GM21381 (cell line): Measurements from ENCODE around the gene VPS26B.
"Not testable (repeated sequence)": the region's sequence is repeated elsewhere in the genome, so short reads cannot be mapped to it uniquely, and the experiment has no call there.

ENCODE experiments used
- ATAC-seq: cut with Tn5 transposase; IDR thresholded peaks from one replicate; pipeline ENCODE4 v1.9.1; 2021; ENCODE audit warnings: mild to moderate bottlenecking, moderate library complexity; ENCODE audit not compliant: unreplicated experiment

The VPS26B gene

GRCh38 chr11:134255184-134255561 lies 30.7 kb downstream of the VPS26B start:
- not testable (repeated sequence) for ATAC-seq

DNA sequence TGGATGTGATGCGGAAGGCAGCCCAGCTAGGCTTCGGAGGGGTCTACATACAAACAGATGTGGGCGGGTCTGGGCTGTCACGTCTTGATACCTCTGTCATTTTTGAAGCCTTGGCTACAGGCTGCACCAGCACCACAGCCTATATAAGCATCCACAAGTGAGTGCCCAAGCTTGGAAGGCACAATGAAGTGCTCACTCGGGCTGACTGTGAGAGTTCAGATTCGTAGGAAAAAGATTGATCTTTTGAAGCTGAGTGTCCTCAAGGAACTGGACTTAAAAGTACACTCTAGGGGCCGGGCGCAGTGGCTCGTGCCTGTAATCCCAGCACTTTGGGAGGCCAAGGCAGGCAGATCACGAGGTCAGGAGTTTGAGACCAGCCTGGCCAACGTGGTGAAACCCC lies 32.6 kb downstream of the VPS26B start:
- no peak for ATAC-seq

- no peak for ATAC-seq
Measured at GRCh38 chr11:134258577-134258976, 34.1 kb downstream of the VPS26B start.

GRCh38 chr11:134260503-134260902 lies 36.0 kb downstream of the VPS26B start:
- ATAC-seq: no peak

GRCh38 chr11:134260983-134261382 lies 36.5 kb downstream of the VPS26B start:
- ATAC-seq: no peak

GRCh38 chr11:134261626-134262488 lies 37.4 kb downstream of the VPS26B start:
- ATAC-seq: no peak

DNA sequence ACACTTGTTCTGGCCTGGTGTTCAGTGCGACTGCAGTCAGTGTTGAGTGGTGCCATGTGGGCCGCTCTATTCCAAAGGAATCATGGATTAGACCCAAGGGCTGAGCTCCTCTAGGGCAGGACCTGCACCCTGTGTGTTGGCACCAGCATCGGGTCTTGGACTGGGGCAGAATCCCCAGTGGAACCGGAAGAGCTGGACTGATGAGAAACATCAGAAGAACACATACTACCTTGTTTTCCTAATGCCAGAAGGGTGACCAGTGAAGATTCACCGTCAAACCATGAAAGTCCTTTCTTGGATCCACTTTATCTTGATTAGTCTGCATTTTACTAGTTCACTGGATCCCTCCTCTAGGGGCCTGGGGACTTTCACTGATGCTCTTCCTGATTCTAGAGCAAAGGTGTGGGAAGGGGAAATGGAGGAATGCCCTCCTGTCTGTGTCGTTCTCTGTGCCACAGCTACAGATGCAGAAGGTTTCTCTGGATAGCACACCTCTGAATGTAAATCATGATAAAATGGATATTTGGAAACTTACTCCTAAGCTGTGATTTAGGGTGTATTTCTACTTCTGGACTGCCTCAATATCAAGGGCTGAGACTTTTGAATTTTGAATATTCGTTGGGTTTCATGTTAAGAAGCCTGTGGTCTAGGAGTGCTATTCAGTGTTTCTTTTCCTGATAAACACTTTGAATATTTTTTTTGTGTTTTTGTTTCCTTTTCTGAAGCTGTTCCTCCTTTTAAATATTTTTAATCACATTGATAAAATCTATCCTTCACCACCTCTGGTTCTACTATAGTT lies 40.7 kb downstream of the VPS26B start:
- ATAC-seq: no peak

DNA sequence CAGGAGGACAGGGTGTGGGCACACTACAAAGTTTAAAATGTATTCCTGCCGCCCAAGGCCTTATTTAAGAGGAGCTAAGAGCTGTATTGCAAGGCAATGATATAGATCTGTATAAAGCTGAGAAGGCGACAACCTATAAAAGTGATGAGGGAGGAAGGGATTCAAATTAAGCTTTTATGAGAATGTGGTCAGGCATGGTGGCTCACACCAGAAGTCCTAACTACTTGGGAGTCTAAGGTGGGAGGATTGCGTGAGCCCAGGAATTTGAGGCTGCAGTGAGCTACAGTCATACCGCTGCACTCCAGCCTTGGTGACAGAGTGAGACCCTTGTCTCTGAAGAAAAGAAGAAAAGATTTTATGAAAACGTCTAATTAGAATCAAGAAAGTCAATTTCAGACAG lies 42.0 kb downstream of the VPS26B start:
- no peak for ATAC-seq

DNA sequence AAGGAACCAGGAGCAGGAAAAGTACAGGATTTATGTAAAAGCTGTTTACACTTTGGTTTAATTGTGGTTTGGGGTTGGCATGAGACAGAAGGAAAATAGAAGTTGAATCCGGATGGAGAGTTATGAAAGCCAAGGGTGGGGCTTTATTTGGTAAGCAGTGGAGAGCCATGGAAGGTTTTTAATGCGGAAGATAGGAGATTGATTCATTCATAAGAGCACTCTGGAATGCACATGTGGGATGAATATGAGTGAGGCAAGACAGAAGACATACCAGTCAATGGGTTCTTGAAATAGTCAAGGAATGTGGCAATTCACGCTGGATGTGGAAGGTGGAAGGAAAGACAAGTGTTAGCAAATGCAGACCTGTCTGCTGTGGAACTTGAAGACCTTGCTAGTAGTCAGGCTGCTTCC lies 42.4 kb downstream of the VPS26B start:
- ATAC-seq: no peak

- ATAC-seq: no peak
Measured at GRCh38 chr11:134267461-134267860, 43.0 kb downstream of the VPS26B start.

DNA sequence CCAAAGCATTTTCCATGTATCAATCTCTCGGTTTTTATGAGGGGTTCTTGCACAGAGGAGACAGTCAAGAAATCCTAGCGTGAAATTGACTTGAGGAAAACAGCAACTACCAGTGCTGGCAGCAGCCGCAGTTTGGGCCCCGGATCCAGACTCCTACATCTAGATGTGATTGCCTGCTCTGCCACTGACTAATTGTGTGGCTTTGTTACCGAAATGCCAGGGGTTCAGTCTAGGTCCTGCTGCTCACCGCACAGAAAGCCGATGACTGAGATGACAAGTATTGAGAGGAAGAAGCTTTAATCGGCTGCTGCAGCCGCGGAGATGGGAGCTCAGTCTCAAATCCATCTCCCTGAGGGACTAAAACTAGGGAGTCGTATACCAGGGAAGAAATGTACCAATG lies 43.5 kb downstream of the VPS26B start:
- ATAC-seq: no peak

DNA sequence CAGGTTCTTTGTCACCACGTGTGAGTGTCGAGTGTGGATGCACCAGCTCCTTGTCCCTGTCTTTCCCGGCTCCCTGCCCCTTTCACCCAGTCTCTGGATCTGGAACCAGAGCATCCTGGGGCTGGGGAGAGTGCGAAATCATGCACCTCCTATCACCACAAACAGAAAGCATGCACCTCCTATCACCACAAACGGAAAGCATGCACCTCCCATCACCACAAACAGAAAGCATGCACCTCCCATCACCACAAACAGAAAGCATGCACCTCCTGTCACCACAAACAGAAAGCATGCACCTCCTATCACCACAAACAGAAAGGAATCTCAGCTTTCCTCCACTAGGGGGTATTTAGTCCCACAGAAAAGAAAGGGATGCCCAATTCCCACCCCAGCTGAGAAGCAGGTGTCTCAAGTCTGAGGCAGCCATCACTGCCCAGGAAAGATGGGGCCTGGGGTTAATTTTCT lies 45.8 kb downstream of the VPS26B start:
- no peak for ATAC-seq

- no peak for ATAC-seq
Measured at GRCh38 chr11:134271978-134272377, 47.5 kb downstream of the VPS26B start.

- ATAC-seq: no peak
Measured at GRCh38 chr11:134272381-134273316, 48.2 kb downstream of the VPS26B start.

DNA sequence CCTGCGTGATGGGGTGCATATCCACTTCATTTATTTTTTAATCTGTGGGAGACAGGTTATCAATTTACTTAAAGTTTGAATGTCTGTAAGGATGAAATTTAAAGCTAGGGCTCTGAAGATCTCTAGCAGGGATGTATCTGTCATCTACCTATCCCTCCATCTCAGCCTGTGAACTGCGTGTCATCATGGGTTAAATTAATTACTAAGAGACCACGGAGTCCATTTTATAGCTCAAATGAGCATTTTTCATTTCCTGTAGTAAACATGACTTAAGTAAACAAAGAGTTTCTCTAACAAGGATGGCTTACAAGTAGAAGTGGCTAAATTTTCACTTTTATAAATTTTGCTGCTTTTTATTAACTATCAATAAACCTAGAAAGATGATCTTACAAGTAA lies 48.8 kb downstream of the VPS26B start:
- ATAC-seq: no peak

- ATAC-seq: no peak
Measured at GRCh38 chr11:134275188-134275533, 50.7 kb downstream of the VPS26B start.

DNA sequence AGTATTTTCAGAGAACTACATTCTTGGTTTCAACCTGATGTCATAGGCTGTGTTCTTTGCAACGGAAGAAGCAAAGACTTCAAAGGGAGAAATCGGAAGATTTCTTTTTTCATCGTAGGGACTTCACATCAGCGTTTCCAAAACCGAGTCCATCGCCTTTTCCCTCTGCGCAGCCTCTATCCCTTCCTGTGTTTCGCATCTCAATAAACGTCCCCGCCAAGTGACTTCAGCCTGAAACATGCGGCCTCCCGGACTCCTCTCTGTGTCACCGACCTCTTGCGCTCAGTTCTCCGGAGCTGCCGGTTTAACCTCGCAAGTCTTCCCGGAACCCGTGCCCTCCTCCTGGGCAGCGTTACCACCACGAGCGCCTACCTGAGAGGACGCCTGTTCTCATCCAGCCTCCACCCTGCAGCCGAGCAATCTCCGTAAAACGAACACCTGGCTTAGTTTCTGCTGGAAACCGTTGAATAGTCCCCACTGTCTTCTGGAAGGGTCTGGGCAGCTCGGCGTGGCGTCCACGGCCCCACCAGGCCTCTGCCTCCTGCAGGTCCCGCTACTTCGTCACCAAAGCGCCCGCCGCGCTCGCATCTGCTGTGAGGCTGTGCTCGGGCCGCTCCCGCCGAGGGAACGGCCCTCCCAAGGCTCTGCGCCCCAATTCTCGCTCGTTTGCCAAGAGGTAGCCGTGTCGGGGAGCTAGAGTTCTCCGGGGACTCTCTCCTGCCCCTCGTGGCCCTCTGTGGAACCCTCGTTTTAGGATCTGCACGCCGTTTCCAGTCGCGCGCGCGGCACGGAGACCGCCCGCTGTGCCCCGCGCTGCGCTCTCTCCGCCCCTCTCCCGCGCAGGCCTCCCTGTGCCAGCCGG lies 51.3 kb downstream of the VPS26B start, which contains the start of gene GLB1L3:
GLB1L3 (plus strand) TSS at position 846 of the 862 bp plus-strand sequence. CDS start 362 bp downstream, outside the sequence.
- ATAC-seq: peak; percentile 75

- peak; percentile 33 for ATAC-seq
Measured at GRCh38 chr11:134276396-134277182, 52.1 kb downstream of the VPS26B start.
